SKM-1 (cell line): Measurements from ENCODE around the gene CPEB1.
"Not testable (repeated sequence)": the region's sequence is repeated elsewhere in the genome, so short reads cannot be mapped to it uniquely, and the experiment has no call there.

Experiments
- DNase-seq: peaks from one replicate; lab custom pipeline; 2025; ENCODE audit not compliant: unreplicated experiment; lab: John Stamatoyannopoulos, UW

CPEB1 gene

DNA sequence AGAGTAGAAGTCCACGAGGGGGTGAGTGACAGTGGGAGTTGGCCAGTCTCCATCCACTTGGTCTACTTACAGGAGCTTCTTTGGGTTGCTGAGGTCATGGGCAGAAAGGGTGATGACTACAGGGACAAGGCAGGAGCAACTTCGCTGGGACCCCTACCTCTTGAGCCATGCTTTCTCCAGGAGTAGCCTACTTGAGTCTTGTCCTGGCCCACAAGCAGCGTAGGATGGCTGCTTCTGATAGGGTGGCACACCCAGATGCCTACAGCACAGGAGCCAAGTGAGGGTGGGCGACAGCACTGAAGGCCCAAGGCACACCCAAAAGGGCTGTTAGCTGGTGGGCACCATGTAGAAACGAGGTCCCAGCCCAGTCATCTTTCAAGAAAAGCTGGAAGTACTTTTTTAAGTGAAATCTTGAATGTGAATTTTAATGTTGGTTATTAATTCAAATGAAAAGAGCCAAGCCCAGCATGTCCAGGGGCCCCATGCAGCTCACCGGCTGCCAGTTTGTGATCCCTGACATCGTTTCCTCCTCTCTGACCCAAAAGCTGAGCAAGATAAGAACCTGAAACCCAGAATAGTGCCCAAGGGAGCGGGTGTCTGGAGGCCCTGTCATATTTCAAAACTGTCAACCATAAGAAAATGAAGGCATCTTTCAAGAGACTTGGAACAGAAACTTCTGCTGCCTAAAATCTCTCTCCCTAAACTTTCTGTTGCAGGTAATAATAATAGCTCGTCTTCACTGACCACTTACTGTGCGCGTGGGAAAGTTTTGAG is 2.2 kb upstream of the CPEB1 start:
- no peak for DNase-seq

GRCh38 chr15:82648257-82649103 is 1.3 kb upstream of the CPEB1 start:
- no peak for DNase-seq

DNA sequence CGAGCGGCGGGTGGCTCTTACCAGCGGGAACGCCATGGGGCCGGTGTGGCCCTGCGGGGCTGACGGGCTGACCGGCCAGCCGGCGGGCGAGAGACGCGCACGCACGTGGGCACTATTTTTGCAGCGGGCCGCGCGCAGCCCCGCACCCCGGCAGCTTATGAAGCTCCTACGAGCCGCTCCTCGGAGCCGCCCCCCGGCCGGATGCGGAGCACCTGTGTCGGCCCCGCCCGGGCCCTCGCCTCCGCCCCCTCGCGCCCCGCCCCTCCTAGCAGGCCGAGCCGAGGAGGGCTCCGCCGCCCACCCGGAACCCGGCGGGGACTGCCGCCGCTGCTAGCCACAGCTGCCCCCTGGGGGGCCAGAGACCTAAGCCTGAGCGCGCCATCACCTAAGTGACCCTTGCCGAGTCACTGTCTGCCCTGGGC is 683 bp upstream of the CPEB1 start:
- no peak for DNase-seq

GRCh38 chr15:82646250-82647044 is 716 bp downstream of the CPEB1 start:
- no peak for DNase-seq

DNA sequence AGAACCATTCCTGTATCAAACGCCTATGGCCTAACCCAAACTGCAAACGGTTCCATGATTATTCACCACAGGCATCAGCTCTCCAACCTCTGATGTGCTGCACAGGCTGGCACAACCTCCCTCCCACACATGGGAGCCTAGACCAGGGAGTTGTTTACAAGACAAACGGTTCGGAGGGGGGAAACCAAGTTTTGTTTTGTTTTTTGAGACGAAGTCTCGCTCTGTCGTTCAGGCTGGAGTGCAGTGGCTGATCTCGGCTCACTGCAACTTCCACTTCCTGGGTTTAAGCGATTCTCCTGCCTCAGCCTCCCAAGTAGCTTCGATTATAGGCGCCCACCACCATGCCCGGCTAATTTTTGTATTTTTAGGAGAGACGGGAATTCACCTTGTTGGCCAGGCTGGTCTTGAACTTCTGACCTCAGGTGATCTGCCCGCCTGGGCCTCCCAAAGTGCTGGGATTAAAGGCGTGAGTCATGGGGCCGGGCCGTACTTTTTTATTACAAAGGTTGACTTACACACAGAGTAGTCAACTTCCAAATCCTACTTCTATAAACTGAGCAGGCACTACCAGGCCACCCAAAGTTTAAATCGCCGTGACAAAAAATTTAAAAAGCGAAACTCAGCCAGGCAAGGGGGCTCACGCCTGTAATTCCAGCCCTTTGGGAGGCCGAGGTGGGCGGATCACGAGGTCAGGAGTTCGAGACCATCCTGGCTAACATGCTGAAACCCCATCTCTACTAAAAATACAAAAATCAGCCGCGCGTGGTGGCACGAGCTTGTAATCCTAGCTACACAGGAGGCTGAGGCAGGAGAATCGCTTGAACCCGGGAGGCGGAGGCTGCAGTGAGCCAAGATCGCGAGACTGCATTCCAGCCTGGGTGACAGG is 2.0 kb downstream of the CPEB1 start:
- not testable (repeated sequence) for DNase-seq

DNA sequence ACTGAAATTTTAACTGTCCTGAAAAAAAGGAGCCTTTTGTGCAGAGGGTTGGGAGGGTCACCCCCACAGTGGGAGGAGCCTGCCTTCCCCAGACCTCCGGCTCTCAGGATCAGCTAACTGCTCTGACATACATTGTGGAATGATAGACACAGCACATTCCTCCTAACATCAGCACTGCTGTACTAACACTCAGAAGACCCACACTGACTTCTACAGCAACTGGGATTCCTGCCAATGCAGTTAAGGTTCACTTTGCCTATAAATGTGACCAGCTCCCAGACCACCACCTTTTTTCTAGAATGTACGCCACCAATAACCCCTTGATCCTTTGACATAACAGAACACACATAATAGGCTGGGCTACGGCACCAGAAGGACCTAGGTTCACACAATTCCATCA is 3.2 kb downstream of the CPEB1 start:
- DNase-seq: no peak

GRCh38 chr15:82642656-82643055 is 4.5 kb downstream of the CPEB1 start:
- DNase-seq: no peak

DNA sequence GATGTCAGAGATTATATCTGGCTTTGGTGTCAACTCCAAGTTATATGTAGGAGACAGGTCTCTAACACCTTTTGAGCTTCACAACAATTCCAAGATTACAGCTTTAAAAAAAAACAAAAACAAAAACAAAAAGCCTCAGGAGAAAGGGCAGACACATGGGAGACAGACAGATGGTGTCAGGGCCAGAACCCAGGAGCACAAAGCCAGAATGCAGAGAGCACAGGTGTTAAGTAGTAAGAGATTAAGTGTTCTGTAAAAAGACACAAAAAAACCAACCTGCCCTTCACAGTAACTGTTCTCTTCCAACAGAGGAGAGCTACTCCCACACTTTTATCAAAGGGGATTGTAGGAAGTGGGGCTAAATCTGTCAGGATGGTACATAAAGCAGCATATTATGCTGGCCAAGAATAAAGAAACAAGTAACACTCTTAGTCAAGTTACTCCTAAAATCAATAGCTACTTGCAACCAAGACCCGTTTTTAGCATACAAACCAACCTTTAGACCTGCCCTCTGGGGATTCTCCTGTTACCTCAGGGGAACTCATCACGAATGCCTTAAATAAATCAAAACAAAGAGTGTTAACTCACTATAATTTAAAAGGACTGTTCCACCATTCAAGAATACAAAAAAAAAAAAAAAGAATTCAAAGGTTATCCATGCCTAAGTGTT is 5.9 kb downstream of the CPEB1 start:
- DNase-seq: no peak

DNA sequence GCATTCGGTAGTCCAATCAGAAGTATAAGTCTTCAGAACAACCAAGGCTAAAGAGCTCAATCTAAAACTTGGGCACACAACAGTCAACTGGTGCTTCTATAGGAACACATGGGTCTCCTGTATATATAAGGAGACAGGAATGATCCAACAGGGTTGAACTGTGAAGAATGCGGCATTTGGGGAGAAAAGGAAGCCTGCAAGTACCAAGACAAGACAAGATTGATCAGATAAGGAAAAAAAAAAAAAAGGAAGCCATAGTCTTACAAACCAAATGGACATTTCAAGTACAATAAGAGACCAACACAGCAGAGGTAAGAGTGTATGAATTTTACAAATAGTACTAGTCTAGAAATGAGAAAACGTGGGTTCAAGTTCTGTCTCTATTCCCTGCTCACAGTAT is 6.5 kb downstream of the CPEB1 start:
- no peak for DNase-seq

DNA sequence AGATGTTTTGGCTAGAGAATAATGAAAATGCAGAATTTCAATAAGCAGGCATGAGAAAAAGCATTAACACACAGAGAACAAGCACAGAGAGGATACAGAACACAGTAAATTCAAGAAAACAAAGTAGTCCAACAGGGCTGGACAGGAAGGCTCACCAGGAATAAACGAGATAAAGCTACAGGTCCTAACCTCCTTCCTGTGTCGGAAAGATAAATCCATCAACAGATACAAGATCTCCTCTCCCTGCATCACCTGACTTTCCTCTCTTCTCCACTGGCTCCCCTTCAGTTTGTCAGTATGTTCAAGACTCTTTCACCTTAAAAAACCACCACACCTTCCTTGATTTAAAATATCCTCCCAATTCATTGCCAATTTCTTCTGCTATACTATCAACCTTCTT is 11.4 kb downstream of the CPEB1 start:
- DNase-seq: no peak

DNA sequence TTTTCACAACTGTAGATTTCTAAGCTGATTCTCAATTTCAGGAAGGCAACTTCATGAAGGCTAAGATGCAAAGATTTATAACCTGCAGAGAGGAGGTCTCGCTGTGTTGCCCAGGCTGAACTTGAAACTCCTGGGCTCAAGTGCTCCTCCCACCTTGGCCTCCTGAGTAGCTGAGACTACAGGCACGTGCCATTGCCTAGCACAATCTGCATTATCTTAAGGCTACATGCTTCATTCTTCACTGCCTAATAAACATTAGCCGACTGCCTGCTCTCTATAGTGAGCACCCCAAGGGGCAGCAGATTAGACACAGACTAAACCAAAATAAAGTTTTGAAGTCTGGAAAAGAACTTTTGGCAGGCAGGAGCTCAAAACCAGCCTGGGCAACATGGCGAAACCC is 17.1 kb downstream of the CPEB1 start:
- no peak for DNase-seq

DNA sequence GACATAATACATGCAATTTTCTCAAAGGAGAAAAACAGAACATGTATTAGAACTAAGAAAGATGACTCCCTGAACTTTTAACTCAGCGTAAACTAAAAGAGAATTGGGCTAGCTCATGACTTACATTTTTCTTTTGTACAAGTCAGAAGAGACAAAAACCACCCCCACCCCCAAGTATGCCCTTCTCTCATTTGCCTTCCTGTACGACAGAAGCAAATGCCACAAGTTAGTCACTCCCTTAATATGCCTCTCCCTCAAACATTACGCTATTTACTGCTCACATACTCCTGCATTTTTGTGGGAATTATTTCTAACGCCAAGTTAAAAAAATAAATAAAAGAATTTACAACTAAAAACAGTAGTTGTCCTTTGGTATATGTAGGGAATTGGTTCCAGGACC is 22.0 kb downstream of the CPEB1 start:
- DNase-seq: no peak

DNA sequence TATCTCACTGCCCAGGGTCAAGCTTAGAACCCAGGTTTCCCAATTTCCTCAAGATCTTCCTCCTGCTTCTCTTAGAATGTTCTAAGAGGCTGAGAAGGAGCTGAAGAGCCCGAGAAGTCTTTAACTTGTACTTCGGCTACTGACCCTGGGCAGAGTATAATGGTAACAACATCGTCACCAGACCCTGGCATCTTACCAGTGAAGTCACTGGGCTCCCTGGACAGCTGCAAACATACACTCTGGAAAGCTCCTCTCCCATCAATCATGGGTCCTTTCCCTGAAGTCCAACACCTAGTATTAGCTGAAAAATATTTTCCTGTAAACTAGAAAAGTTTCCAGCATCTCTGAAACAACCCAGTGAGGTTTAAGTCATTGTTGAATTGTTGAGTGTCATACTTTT is 22.7 kb downstream of the CPEB1 start:
- DNase-seq: no peak

DNA sequence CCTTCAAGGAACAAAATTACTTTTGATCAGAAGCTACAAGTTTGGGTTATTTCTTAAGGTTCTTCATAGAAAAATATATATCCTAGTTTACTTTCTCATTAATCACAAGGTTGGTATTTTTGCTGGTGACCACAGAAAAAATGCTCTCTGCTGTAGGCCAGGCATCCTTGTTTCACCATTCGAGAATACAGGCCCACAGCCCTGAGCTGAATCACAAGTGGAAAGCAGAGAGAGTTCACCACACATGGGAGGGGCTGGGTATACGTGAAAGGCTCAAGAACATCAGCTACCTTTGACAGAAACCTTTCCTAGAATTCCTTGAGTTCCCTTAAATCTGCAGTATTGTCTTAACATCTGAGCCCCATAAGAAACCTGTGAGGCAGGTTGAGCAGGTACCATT is 23.2 kb downstream of the CPEB1 start:
- DNase-seq: no peak

GRCh38 chr15:82621970-82622369 is 25.2 kb downstream of the CPEB1 start:
- DNase-seq: no peak

DNA sequence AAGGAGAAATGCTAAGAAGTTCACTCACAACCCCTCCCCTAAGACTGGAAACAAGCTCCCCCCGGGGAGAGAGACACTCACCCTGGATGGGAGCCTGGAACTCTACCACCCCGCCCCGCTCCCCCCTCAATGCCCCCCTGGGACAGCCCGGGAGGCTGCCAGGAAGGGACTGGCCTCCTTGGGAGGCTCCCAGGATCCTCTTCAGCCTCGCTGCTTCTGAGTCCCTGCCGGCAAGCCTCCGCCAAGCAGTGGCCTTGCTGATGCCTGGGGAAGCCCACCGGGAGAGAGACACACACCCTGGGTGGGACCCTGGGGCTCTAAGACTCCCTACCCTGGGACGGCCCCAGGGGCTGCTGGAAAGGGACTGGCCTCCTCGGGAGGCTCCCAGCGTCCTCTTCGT is 33.4 kb downstream of the CPEB1 start:
- DNase-seq: no peak

DNA sequence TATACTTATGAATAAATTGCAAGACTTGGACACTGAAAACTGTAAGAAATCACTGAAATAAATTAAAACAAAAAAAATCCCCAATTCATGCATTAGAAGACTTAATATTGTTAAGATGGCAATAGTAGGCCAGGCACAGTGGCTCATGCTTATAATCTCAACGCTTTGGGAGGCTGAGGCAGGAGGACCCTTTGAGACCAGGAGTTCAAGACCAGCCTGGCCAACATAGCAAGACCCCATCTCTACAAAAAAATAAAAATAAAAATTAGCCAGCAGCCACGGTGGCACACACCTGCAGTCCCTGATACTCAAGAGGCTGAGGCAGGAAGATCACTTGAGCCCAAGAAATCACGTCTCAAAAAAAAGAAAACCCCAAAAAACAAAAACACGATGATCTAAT is 35.8 kb downstream of the CPEB1 start:
- no peak for DNase-seq

DNA sequence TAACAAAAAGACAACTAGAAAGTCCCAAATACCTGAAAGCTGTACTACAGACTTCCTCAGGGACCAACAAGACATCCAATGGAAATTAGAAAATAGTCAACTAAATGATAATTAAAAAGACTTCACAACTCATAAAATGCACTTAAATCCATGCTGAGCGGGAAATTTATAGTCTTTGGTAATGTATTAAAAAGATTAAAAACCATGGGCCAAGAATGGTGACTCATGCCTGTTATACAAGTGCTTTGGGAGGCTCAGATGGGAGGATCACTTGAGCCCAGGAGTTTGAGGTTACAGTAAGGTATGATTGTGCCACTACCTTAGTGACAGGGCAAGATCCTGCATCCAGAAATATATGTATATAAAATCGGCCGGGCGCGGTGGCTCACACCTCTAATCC is 45.0 kb downstream of the CPEB1 start:
- DNase-seq: no peak

DNA sequence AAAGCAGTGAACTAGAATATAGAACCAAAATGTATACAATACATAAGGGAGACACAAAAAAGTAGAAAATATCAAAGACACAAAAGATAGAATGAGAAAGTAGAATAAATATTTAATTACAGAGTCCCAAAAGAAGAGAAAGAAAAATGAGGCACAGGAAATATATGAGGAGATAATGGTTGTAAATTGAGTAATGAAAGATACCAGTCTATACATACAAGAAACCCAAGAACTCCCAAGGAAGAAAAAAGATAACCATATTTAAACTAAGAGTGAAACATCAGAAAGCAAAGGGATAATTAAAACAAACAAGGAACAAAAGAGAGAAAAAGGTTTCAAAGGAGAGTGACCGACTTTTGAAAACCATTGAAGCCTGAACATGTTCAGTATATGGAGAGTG is 47.3 kb downstream of the CPEB1 start:
- no peak for DNase-seq

DNA sequence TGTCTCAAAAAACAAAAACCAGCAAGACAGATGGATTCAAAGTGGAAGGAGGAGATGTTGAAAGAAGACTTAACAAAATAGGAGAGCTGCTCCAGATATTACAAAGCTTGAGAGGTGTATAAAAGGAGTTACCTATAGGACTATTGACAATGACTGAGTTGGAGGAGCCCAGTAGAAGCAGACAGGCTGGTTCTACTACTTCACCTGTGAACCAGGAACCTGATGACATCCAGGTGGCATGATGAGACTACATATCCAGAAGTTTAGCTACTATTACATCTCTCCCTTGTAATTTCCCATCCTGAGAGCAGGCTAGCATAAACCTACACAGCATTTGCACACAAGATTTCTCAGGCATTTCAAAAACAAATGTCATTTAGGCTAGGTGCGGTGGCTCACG is 49.3 kb downstream of the CPEB1 start:
- no peak for DNase-seq
